Panc1 (cell line): ENCODE results near the gene TRIM29.

Experiments
- POLR2AphosphoS5 ChIP-seq: IDR thresholded peaks from 2 replicates; pipeline ENCODE4 v1.6.1; 2012; ENCODE audit warnings: mild to moderate bottlenecking, low read depth, low read length, moderate library complexity
- TCF7L2 ChIP-seq: IDR thresholded peaks from 2 replicates; pipeline ENCODE4 v1.6.1; 2011; ENCODE audit warnings: mild to moderate bottlenecking, low read depth, low read length, inconsistent platforms
- TF ChIP-seq, protein P1 (sequence below): fragments of 450-650 bp; IDR thresholded peaks from 2 replicates; pipeline ENCODE4 v1.5.1; 2017; ENCODE audit warnings: mild to moderate bottlenecking

DNA sequence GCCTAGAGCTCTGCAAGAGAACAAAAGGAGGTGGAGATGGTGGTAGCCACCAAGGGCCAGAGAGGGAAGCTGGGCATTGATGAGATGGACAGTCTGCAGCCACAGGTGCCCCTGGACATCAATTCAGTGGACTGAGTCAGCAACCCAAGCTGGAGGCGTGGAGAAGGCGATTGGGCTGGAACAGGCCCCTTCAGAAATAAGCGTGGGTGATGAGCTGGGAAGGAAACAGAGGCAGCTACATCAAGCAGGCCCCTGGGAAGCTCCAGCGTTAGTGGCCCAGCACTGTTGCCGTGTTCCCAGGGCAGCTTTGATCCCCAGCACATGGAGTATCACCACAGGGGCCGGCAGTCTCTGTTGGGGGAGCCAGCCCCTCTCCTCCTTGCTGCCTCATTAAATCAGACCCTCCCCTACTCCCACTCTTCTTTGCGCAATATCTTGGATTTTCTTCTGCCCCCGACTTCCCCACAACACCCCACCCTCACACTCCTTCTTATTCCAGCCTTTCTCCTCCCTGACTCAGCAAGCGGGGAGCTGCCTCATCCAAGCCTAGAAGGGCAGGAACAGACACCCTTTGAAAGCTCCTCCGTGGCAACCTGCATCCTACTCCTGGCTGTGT is 41.3 kb upstream of the TRIM29 start:
- TF ChIP-seq POLR2AphosphoS5 (no peak), TCF7L2 (no peak)
- TF ChIP-seq, protein P1, sequence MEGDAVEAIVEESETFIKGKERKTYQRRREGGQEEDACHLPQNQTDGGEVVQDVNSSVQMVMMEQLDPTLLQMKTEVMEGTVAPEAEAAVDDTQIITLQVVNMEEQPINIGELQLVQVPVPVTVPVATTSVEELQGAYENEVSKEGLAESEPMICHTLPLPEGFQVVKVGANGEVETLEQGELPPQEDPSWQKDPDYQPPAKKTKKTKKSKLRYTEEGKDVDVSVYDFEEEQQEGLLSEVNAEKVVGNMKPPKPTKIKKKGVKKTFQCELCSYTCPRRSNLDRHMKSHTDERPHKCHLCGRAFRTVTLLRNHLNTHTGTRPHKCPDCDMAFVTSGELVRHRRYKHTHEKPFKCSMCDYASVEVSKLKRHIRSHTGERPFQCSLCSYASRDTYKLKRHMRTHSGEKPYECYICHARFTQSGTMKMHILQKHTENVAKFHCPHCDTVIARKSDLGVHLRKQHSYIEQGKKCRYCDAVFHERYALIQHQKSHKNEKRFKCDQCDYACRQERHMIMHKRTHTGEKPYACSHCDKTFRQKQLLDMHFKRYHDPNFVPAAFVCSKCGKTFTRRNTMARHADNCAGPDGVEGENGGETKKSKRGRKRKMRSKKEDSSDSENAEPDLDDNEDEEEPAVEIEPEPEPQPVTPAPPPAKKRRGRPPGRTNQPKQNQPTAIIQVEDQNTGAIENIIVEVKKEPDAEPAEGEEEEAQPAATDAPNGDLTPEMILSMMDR = no peak
